ENCODE data around the gene INPP5J.

DNA sequence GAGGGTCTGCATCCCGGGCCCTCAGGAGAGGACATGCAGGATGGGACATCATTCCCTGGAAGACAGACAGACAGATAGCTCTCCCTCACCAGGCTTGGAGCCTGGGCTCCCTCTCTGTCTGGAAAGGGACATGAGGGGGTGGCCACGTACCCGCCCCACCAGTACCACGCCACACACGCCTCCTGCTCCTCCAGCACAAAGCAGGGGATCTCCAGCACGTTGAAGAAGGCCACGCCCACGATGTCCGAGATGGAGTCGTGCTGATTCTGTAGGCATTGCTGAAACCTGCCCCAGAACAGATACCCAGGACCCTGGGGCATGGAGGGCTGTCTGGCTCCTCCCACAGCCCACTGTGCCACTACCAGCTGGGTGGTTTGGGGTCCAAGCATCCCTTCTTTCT, 15.4 kb downstream of the INPP5J start:
- TF ChIP-seq, protein P1, sequence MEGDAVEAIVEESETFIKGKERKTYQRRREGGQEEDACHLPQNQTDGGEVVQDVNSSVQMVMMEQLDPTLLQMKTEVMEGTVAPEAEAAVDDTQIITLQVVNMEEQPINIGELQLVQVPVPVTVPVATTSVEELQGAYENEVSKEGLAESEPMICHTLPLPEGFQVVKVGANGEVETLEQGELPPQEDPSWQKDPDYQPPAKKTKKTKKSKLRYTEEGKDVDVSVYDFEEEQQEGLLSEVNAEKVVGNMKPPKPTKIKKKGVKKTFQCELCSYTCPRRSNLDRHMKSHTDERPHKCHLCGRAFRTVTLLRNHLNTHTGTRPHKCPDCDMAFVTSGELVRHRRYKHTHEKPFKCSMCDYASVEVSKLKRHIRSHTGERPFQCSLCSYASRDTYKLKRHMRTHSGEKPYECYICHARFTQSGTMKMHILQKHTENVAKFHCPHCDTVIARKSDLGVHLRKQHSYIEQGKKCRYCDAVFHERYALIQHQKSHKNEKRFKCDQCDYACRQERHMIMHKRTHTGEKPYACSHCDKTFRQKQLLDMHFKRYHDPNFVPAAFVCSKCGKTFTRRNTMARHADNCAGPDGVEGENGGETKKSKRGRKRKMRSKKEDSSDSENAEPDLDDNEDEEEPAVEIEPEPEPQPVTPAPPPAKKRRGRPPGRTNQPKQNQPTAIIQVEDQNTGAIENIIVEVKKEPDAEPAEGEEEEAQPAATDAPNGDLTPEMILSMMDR (IDR thresholded peaks at IDR 0.05) = no peak
- no peak for TF ChIP-seq POLR2A (IDR thresholded peaks at IDR 0.05)

All from heart left ventricle (tissue), 13 donors.